HG02798 (cell line): ENCODE measurements around the gene PCDHB12.
"Not testable (repeated sequence)": the region's sequence is repeated elsewhere in the genome, so short reads cannot be mapped to it uniquely, and the experiment has no call there.

Experiments
- ATAC-seq: cut with Tn5 transposase; IDR thresholded peaks from one replicate; pipeline ENCODE4 v1.9.1; 2021; ENCODE audit warnings: mild to moderate bottlenecking; ENCODE audit not compliant: unreplicated experiment, poor library complexity

Gene PCDHB12

DNA sequence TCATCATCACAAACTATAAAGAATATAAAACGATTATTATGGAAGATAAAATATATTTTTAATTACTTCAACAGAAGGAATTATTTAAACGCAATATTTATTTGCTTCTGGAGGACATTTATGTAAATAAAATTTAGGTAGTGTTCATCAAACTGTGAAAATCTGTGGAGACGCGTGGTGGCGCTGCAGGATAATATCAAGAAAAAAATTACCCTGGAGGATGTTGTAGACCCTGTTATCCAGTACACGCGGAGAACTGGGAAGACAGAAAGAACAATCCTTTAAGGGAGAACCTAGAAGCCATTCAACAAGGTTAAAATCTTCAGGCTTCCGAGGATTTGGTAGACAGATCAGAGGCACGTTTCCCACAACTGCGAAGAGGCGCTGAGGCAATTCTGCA lies at the start of gene PCDHB12:
Gene PCDHB12, plus strand, starts transcription at position 242 of the 400 bp plus-strand sequence. CDS start 189 bp downstream, outside the sequence.
- no peak for ATAC-seq

DNA sequence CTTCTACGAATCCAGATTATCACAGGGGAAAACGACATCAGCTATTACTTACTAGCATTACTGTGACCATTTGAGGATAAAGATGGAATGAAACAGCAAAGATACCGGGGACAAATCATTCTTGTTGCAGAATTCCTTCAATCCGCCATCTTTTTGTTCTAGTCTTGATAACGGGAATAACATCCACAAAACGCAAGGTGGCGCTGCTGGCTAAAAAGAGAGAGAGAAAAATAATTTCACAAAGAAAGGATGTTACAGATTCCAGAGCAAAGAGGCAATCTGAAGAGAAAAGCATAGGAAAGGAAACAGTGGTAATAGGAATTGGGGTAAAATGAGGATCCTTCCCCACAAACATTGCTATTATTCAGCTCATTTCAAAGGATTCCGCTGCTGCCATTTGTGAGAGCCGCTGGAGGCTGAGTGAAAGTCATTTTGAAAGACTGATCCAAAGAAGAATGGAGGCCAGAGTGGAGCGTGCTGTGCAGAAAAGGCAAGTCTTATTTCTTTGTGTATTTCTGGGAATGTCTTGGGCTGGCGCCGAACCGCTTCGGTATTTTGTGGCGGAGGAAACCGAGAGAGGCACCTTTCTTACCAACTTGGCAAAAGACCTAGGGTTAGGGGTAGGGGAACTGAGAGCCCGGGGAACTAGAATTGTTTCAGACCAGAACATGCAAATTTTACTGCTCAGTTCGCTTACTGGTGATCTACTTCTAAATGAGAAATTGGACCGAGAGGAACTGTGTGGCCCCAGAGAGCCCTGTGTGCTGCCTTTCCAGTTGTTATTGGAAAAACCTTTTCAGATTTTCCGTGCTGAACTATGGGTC lies 35.9 kb upstream of the PCDHB12 start, which contains the start of gene PCDHB7:
Gene PCDHB7, plus strand, starts transcription at position 264 of the 824 bp plus-strand sequence. Its CDS starts 192 bp downstream, at position 456.
- ATAC-seq, result no peak

DNA sequence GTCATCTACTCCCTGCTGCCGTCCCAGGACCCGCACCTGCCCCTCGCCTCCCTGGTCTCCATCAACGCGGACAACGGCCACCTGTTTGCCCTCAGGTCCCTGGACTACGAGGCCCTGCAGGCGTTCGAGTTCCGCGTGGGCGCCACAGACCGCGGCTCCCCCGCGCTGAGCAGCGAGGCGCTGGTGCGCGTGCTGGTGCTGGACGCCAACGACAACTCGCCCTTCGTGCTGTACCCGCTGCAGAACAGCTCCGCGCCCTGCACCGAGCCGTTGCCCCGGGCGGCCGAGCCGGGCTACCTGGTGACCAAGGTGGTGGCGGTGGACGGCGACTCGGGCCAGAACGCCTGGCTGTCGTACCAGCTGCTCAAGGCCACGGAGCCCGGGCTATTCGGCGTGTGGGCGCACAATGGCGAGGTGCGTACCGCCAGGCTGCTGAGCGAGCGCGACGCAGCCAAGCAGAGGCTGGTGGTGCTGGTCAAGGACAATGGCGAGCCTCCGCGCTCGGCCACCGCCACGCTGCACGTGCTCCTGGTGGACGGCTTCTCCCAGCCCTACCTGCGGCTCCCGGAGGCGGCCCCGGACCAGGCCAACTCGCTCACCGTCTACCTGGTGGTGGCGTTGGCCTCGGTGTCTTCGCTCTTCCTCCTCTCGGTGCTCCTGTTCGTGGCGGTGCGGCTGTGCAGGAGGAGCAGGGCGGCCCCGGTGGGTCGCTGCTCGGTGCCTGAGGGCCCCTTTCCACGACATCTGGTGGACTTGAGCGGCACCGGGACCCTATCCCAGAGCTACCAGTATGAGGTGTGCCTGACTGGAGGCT lies 34.0 kb upstream of the PCDHB12 start:
- not testable (repeated sequence) for ATAC-seq

DNA sequence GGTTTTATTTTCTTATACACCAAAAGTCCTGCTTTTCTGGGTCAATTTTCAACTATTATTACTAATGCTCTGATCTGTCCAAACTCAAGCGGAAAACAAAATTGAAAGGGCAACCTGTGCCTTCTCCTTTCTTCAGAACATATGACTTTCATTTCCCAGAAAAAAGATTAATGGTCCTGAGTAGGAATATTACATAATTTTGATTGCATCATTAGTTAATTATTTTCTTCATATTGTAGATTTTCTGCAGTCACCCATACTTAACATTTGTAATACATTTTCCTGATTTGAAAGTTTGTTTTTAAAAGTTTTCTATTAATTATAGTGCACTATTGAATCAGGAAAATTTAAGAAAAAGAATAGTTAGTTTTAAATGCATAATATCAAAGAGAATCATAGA lies 32.6 kb upstream of the PCDHB12 start:
- ATAC-seq, result no peak

DNA sequence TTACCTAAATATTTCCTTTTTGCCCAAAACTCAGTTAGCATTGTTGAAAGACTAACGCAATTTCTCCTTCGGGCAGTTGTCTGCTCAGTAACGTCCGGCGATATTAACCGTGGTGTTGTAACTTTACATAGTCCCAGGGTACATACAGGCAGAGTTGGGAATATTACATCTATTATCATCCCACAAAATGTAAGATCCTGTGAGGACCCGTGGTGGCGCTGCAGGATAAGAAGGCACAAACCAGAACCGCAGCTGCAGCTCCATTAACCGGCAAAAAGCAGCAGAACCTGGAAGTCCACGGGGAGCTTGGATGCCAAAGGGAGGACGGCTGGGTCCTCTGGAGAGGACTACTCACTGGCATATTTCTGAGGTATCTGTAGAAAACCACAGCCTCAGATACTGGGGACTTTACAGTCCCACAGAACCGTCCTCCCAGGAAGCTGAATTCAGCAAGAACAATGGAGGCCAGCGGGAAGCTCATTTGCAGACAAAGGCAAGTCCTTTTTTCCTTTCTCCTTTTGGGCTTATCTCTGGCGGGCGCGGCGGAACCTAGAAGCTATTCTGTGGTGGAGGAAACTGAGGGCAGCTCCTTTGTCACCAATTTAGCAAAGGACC lies 30.8 kb upstream of the PCDHB12 start, which contains the start of gene PCDHB8:
Gene PCDHB8, plus strand, starts transcription at position 214 of the 615 bp plus-strand sequence. Its CDS starts 245 bp downstream, at position 459.
- not testable (repeated sequence) for ATAC-seq

DNA sequence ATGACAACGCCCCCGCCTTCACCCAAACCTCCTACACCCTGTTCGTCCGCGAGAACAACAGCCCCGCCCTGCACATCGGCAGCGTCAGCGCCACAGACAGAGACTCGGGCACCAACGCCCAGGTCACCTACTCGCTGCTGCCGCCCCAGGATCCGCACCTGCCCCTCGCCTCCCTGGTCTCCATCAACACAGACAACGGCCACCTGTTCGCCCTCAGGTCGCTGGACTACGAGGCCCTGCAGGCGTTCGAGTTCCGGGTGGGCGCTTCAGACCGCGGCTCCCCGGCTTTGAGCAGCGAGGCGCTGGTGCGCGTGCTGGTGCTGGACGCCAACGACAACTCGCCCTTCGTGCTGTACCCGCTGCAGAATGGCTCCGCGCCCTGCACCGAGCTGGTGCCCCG lies 29.1 kb upstream of the PCDHB12 start:
- ATAC-seq, result not testable (repeated sequence)

DNA sequence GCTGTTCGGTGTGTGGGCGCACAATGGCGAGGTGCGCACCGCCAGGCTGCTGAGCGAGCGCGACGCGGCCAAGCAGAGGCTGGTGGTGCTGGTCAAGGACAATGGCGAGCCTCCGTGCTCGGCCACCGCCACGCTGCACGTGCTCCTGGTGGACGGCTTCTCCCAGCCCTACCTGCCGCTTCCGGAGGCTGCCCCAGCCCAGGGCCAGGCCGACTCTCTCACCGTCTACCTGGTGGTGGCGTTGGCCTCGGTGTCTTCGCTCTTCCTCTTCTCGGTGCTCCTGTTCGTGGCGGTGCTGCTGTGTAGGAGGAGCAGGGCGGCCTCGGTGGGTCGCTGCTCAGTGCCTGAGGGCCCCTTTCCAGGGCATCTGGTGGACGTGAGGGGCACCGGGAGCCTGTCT lies 28.6 kb upstream of the PCDHB12 start:
- ATAC-seq, result not testable (repeated sequence)

DNA sequence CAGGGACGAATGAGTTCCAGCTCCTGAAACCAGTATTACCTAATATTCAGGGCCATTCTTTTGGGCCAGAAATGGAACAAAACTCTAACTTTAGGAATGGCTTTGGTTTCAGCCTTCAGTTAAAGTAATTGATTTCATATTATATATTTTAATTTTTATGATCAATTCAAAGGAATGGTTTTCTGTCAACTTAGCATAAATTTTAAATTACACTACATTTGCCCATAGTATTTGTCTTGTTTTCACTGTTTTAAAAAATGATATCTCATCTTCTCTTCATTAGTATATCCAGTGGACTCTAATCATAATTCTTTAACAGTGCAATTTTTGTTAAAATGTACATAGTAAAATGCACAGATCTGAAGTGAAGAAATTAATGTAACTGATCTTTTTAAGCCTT lies 28.2 kb upstream of the PCDHB12 start:
- ATAC-seq, result no peak

DNA sequence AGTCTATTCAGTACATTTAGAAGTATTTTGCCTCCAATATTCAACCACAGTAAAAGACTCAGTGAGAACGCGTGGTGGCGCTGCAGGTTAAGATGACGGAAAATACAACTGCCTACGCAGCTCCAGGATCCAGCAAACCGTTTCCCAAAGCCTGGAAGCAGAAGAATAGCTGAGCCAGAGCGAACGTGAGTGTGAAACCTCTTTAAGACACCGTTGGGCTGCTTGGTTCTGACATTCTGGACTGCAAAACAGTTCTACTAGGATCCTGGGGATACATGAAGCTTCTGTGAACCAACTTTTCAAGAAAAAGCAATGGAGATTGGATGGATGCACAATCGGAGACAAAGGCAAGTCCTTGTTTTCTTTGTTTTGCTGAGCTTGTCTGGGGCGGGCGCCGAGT lies 26.3 kb upstream of the PCDHB12 start, which contains the start of gene PCDHB16:
Gene PCDHB16, plus strand, starts transcription at position 140 of the 400 bp plus-strand sequence. Its CDS starts 173 bp downstream, at position 313.
- ATAC-seq, result no peak

DNA sequence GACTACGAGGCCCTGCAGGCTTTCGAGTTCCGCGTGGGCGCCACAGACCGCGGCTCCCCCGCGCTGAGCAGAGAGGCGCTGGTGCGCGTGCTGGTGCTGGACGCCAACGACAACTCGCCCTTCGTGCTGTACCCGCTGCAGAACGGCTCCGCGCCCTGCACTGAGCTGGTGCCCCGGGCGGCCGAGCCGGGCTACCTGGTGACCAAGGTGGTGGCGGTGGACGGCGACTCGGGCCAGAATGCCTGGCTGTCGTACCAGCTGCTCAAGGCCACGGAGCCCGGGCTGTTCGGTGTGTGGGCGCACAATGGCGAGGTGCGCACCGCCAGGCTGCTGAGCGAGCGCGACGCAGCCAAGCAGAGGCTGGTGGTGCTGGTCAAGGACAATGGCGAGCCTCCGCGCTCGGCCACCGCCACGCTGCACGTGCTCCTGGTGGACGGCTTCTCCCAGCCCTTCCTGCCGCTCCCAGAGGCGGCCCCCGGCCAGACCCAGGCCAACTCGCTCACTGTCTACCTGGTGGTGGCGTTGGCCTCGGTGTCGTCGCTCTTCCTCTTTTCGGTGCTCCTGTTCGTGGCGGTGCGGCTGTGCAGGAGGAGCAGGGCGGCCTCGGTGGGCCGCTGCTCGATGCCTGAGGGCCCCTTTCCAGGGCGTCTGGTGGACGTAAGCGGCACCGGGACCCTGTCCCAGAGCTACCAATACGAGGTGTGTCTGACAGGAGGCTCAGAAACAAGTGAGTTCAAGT lies 24.2 kb upstream of the PCDHB12 start:
- ATAC-seq, result not testable (repeated sequence)

DNA sequence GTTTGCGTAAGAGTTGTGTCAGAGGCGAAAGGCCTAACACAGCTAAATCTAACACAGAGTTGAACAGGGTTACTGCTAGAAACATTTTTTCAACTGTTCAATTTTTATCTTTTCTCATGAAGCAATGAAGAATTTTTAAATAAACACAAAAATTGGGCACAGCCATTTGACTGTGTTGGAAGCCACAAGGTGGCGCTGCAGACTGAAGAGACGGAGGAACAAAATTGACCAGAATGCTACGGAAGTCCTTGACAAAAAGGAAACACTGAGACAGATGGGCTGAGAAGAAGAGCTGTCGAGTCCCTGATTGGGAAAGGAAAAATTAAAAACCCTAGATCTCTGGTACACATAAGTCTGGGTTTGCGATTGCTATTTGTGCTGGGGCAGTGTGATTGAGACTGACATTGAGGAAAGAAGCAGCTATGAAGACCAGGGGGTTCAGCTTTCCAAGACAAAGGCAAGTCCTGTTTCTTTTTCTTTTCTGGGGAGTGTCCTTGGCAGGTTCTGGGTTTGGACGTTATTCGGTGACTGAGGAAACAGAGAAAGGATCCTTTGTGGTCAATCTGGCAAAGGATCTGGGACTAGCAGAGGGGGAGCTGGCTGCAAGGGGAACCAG lies 21.5 kb upstream of the PCDHB12 start, which contains the start of gene PCDHB9:
Gene PCDHB9, plus strand, starts transcription at position 265 of the 616 bp plus-strand sequence. Its CDS starts 158 bp downstream, at position 423.
- ATAC-seq, result no peak

DNA sequence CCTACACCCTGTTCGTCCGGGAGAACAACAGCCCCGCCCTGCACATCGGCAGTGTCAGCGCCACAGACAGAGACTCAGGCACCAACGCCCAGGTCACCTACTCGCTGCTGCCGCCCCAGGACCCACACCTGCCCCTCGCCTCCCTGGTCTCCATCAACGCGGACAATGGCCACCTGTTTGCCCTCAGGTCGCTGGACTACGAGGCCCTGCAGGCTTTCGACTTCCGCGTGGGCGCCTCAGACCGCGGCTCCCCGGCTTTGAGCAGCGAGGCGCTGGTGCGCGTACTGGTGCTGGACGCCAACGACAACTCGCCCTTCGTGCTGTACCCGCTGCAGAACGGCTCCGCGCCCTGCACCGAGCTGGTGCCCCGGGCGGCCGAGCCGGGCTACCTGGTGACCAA lies 19.8 kb upstream of the PCDHB12 start:
- not testable (repeated sequence) for ATAC-seq

DNA sequence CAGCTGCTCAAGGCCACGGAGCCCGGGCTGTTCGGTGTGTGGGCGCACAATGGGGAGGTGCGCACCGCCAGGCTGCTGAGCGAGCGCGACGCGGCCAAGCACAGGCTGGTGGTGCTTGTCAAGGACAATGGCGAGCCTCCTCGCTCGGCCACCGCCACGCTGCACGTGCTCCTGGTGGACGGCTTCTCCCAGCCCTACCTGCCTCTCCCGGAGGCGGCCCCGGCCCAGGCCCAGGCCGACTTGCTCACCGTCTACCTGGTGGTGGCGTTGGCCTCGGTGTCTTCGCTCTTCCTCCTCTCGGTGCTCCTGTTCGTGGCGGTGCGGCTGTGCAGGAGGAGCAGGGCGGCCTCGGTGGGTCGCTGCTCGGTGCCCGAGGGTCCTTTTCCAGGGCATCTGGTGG lies 19.4 kb upstream of the PCDHB12 start:
- ATAC-seq, result not testable (repeated sequence)

DNA sequence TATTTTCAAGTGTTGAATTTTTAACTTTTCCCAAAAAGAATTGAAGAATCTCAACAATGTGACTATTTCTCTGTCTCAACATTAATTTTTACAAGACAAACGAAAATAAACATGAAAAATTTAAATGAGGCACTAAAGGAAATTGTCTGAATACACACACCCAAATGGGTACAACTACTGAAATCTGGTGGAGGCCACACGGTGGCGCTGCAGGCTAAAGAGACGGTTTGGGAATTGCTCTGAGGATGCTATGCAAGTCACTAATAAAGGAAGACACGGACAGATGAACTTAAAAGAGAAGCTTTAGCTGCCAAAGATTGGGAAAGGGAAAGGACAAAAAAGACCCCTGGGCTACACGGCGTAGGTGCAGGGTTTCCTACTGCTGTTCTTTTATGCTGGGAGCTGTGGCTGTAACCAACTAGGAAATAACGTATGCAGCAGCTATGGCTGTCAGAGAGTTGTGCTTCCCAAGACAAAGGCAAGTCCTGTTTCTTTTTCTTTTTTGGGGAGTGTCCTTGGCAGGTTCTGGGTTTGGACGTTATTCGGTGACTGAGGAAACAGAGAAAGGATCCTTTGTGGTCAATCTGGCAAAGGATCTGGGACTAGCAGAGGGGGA lies 16.3 kb upstream of the PCDHB12 start, which contains the start of gene PCDHB10:
Gene PCDHB10, plus strand, starts transcription at position 244 of the 616 bp plus-strand sequence. Its CDS starts 200 bp downstream, at position 444.
- no peak for ATAC-seq

DNA sequence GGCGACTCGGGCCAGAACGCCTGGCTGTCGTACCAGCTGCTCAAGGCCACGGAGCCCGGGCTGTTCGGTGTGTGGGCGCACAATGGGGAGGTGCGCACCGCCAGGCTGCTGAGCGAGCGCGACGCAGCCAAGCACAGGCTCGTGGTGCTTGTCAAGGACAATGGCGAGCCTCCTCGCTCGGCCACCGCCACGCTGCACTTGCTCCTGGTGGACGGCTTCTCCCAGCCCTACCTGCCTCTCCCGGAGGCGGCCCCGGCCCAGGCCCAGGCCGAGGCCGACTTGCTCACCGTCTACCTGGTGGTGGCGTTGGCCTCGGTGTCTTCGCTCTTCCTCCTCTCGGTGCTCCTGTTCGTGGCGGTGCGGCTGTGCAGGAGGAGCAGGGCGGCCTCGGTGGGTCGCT lies 14.2 kb upstream of the PCDHB12 start:
- not testable (repeated sequence) for ATAC-seq

DNA sequence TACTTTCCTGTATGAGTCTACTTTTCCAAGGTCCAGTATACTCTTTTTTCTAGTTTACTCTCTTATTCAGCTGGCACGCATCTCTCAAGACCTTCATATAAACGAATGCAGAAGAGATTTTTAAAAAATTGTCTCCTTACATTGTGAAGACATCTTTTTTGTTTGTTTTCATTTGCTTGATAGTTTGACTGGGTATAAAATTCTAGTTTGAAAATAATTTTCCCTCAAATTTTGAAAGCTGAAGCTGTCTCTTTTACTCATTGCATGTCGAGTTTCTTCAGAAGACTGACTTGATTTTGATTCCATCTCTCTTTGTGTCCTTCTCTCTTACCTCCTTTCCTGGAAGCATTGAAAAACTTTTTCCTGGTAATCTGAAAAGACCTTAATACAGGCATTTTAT lies 12.2 kb upstream of the PCDHB12 start:
- ATAC-seq, result no peak

DNA sequence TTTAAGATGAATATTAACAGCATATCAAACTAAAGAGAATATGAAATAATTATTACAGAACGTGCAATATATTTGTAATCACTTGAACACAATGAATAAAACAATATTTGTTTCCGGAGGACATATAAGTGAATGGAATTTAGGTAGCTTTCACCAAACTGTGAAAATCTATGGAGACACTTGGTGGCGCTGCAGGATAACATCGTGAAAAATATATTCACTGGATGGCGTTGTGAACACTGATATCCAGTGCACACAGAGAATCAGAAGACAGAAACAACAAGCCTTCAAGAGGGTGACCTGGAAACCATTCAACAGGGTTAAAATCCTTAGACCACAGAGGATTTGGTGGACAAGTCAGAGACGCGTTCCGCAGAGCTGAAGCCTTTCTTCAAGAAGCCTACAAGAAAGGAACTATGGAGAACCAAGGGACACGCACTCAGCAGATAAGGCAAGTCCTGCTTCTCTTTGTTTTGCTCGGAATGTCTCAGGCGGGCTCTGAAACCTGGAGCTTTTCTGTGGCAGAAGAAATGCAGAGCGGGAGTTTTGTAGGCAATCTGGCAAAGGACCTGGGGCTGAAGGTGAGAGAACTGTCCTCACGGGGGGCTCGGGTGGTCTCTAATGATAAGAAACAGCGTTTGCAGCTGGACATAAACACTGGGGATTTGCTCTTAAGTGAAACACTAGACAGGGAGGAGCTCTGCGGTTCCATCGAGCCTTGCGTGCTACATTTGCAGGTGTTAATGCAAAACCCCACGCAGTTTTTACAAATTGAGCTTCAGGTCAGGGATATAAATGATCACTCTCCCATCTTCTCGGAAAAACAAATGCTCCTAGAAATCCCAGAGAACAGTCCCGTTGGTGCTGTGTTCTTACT lies 8.9 kb upstream of the PCDHB12 start, which contains the start of gene PCDHB11:
Gene PCDHB11, plus strand, starts transcription at position 269 of the 877 bp plus-strand sequence. Its CDS starts 148 bp downstream, at position 417.
- no peak for ATAC-seq
